HepG2 (cell line): ENCODE data around the gene ACE. TPM values are rescaled to one million over a fixed set of nuclear protein-coding genes. Genes with fewer than 3 reads are reported as not detected.

Experiments
- ARID2 ChIP-seq: sonication (generic); formaldehyde crosslinking; IDR thresholded peaks from 2 replicates; pipeline ENCODE4 v1.8.1; 2022; ENCODE audit warnings: mild to moderate bottlenecking, missing genetic modification reagents, borderline replicate concordance
- ELF4 ChIP-seq: sonication (generic); formaldehyde crosslinking; IDR thresholded peaks from 2 replicates; pipeline ENCODE4 v1.5.0; 2020; ENCODE audit warnings: missing genetic modification reagents, mild to moderate bottlenecking, moderate library complexity, borderline replicate concordance
- GPN1 ChIP-seq: sonication (generic); formaldehyde crosslinking; IDR thresholded peaks from 2 replicates; pipeline ENCODE4 v1.5.1; 2020; ENCODE audit warnings: missing genetic modification reagents, borderline replicate concordance
- MIXL1 ChIP-seq: IDR thresholded peaks from 2 replicates; pipeline ENCODE4 v1.6.1; 2016
- ZNF775 ChIP-seq: sonication (generic); formaldehyde crosslinking; IDR thresholded peaks from 2 replicates; pipeline ENCODE4 v1.4.0; 2020; ENCODE audit warnings: missing genetic modification reagents, mild to moderate bottlenecking, moderate library complexity, borderline replicate concordance
- polyA plus RNA-seq, 8 experiments: library from polyadenylated mRNA; depleted of rRNA in 3 of 8; stranded (reverse) in 7 of 8; unstranded in 1 of 8; fragments of >200 nt; fragmentation: Illumina TruSeq in 4 of 8; extraction: Trizol in 4 of 8; gene quantifications; 2 replicates each; pipeline versions ENCODE4 v1.2.1 to v1.2.3, GENCODE V29; 2011 to 2016; ENCODE audit warnings: low read depth in 4 of 8, missing spikeins in 1 of 8, mixed read lengths in 1 of 8; ENCODE audit not compliant: insufficient read depth in 1 of 8
- total RNA-seq, 5 experiments: library from RNA; depleted of rRNA; stranded (reverse); fragments of >200 nt; fragmentation: Illumina TruSeq; extraction: Trizol; gene quantifications; 2 replicates each; pipeline ENCODE4 v1.2.3, GENCODE V29; 2016; ENCODE audit warnings: low read depth in 1 of 5
- TF ChIP-seq, protein P1 (sequence below): sonication (generic); formaldehyde crosslinking; IDR thresholded peaks from 2 replicates; pipeline ENCODE4 v1.4.0; 2020; ENCODE audit warnings: low read depth, mild to moderate bottlenecking, missing genetic modification reagents
- TF ChIP-seq, protein P2 (sequence below): sonication (generic); formaldehyde crosslinking; IDR thresholded peaks from 2 replicates; pipeline ENCODE4 v1.8.1; 2023; ENCODE audit warnings: missing genetic modification reagents, inconsistent platforms, borderline replicate concordance
- TF ChIP-seq, protein P3 (sequence below): IDR thresholded peaks from 2 replicates; pipeline ENCODE4 v1.6.1; 2016; ENCODE audit warnings: missing compliant biosample characterization, missing genetic modification reagents, borderline replicate concordance
- TF ChIP-seq, protein P4 (sequence below): sonication (generic); formaldehyde crosslinking; IDR thresholded peaks from 2 replicates; pipeline ENCODE4 v1.5.0; 2020; ENCODE audit warnings: missing genetic modification reagents, mild to moderate bottlenecking, borderline replicate concordance
- TF ChIP-seq, protein P5 (sequence below): sonication (generic); formaldehyde crosslinking; IDR thresholded peaks from 2 replicates; pipeline ENCODE4 v1.4.0; 2020; ENCODE audit warnings: missing genetic modification reagents
- TF ChIP-seq, protein P6 (sequence below): sonication (generic); formaldehyde crosslinking; IDR thresholded peaks from 2 replicates; pipeline ENCODE4 v1.4.0; 2020; ENCODE audit warnings: missing genetic modification reagents, borderline replicate concordance

ACE gene
- total and polyA plus RNA-seq, 2 of the 13 experiments (the other 11 are each of a cell fraction or from before 2014, with no cell fraction given): 0.08 to 0.13 TPM

DNA sequence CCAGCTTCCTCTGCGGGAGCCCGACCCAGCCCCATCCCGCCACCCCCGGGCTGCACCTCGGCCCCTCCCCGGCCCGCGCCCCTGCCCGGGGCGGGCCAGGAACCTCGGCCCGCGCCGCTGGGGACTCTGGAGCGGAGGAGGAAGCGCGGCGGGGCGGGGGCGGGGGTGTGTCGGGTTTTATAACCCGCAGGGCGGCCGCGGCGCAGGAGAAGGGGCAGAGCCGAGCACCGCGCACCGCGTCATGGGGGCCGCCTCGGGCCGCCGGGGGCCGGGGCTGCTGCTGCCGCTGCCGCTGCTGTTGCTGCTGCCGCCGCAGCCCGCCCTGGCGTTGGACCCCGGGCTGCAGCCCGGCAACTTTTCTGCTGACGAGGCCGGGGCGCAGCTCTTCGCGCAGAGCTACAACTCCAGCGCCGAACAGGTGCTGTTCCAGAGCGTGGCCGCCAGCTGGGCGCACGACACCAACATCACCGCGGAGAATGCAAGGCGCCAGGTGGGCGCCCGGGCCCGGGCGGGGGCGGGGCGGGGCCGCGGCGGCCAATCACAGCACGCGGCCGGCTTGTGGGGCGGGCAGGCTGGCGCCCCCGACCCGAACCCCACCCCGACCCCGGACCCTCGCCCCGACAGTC, at the start of gene ACE (continued):
- TF ChIP-seq ELF4 (CRISPR knock-in tag) (no peak), MIXL1 (CRISPR knock-in tag) (no peak), GPN1 (CRISPR knock-in tag) (no peak), ZNF775 (CRISPR knock-in tag) (no peak), ARID2 (no peak)
- TF ChIP-seq, protein P1, sequence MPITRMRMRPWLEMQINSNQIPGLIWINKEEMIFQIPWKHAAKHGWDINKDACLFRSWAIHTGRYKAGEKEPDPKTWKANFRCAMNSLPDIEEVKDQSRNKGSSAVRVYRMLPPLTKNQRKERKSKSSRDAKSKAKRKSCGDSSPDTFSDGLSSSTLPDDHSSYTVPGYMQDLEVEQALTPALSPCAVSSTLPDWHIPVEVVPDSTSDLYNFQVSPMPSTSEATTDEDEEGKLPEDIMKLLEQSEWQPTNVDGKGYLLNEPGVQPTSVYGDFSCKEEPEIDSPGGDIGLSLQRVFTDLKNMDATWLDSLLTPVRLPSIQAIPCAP (CRISPR knock-in tag): no peak
- TF ChIP-seq, protein P2, sequence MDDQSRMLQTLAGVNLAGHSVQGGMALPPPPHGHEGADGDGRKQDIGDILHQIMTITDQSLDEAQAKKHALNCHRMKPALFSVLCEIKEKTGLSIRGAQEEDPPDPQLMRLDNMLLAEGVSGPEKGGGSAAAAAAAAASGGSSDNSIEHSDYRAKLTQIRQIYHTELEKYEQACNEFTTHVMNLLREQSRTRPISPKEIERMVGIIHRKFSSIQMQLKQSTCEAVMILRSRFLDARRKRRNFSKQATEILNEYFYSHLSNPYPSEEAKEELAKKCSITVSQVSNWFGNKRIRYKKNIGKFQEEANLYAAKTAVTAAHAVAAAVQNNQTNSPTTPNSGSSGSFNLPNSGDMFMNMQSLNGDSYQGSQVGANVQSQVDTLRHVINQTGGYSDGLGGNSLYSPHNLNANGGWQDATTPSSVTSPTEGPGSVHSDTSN (CRISPR knock-in tag): no peak
- TF ChIP-seq, protein P3, sequence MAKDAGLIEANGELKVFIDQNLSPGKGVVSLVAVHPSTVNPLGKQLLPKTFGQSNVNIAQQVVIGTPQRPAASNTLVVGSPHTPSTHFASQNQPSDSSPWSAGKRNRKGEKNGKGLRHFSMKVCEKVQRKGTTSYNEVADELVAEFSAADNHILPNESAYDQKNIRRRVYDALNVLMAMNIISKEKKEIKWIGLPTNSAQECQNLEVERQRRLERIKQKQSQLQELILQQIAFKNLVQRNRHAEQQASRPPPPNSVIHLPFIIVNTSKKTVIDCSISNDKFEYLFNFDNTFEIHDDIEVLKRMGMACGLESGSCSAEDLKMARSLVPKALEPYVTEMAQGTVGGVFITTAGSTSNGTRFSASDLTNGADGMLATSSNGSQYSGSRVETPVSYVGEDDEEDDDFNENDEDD (CRISPR knock-in tag): peak; percentile 26; the same call in 1 of the 2 replicates
- TF ChIP-seq, protein P4, sequence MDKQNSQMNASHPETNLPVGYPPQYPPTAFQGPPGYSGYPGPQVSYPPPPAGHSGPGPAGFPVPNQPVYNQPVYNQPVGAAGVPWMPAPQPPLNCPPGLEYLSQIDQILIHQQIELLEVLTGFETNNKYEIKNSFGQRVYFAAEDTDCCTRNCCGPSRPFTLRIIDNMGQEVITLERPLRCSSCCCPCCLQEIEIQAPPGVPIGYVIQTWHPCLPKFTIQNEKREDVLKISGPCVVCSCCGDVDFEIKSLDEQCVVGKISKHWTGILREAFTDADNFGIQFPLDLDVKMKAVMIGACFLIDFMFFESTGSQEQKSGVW (CRISPR knock-in tag): no peak
- TF ChIP-seq, protein P5, sequence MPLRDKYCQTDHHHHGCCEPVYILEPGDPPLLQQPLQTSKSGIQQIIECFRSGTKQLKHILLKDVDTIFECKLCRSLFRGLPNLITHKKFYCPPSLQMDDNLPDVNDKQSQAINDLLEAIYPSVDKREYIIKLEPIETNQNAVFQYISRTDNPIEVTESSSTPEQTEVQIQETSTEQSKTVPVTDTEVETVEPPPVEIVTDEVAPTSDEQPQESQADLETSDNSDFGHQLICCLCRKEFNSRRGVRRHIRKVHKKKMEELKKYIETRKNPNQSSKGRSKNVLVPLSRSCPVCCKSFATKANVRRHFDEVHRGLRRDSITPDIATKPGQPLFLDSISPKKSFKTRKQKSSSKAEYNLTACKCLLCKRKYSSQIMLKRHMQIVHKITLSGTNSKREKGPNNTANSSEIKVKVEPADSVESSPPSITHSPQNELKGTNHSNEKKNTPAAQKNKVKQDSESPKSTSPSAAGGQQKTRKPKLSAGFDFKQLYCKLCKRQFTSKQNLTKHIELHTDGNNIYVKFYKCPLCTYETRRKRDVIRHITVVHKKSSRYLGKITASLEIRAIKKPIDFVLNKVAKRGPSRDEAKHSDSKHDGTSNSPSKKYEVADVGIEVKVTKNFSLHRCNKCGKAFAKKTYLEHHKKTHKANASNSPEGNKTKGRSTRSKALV: peak; percentile 92; the same call in 1 of the 2 replicates
- TF ChIP-seq, protein P6, sequence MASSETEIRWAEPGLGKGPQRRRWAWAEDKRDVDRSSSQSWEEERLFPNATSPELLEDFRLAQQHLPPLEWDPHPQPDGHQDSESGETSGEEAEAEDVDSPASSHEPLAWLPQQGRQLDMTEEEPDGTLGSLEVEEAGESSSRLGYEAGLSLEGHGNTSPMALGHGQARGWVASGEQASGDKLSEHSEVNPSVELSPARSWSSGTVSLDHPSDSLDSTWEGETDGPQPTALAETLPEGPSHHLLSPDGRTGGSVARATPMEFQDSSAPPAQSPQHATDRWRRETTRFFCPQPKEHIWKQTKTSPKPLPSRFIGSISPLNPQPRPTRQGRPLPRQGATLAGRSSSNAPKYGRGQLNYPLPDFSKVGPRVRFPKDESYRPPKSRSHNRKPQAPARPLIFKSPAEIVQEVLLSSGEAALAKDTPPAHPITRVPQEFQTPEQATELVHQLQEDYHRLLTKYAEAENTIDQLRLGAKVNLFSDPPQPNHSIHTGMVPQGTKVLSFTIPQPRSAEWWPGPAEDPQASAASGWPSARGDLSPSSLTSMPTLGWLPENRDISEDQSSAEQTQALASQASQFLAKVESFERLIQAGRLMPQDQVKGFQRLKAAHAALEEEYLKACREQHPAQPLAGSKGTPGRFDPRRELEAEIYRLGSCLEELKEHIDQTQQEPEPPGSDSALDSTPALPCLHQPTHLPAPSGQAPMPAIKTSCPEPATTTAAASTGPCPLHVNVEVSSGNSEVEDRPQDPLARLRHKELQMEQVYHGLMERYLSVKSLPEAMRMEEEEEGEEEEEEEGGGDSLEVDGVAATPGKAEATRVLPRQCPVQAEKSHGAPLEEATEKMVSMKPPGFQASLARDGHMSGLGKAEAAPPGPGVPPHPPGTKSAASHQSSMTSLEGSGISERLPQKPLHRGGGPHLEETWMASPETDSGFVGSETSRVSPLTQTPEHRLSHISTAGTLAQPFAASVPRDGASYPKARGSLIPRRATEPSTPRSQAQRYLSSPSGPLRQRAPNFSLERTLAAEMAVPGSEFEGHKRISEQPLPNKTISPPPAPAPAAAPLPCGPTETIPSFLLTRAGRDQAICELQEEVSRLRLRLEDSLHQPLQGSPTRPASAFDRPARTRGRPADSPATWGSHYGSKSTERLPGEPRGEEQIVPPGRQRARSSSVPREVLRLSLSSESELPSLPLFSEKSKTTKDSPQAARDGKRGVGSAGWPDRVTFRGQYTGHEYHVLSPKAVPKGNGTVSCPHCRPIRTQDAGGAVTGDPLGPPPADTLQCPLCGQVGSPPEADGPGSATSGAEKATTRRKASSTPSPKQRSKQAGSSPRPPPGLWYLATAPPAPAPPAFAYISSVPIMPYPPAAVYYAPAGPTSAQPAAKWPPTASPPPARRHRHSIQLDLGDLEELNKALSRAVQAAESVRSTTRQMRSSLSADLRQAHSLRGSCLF (CRISPR knock-in tag): no peak
- TF ChIP-seq, all 625 proteins: peak for 23
